Ovary (tissue), 9 donors: Measurements from ENCODE around the gene DNASE1L1. TPM values are rescaled to one million over a fixed set of nuclear protein-coding genes. Genes with fewer than 3 reads are reported as not detected.

Experiments
- DNase-seq, 5 donors: peaks; one replicate each; pipeline ENCODE4 v3.0.0-alpha.2; 2019 to 2020
- H3K27ac ChIP-seq, 2 donors: fragments of 200-600 bp; one replicate each; pipeline versions ENCODE4 v1.5.1 to v1.8.0; 2019 to 2022
- H3K27me3 ChIP-seq: fragments of 200-600 bp; one replicate; pipeline ENCODE4 v1.8.0; 2022
- H3K36me3 ChIP-seq: fragments of 200-600 bp; sonication (generic); one replicate; pipeline ENCODE4 v1.5.1; 2019
- H3K4me1 ChIP-seq: one replicate; pipeline ENCODE4 v1.8.1; 2013; ENCODE audit warnings: mild to moderate bottlenecking, moderate library complexity; ENCODE audit not compliant: insufficient read depth
- H3K4me3 ChIP-seq: fragments of 200-600 bp; sonication (generic); one replicate; pipeline ENCODE4 v1.5.1; 2017
- H3K9me3 ChIP-seq, 2 donors: fragments of 200-600 bp in 1 of 2; sonication (generic) in 1 of 2; one replicate each; pipeline versions ENCODE4 v1.5.1 to v1.8.1; 2013 to 2019; ENCODE audit warnings: mild to moderate bottlenecking in 1 of 2, moderate library complexity in 1 of 2
- EP300 ChIP-seq: sonication (generic); formaldehyde crosslinking; IDR thresholded peaks from one replicate; pipeline ENCODE4 v1.6.1; 2017; ENCODE audit warnings: antibody characterized with exemption
- POLR2A ChIP-seq: fragments of 450-650 bp; IDR thresholded peaks from one replicate; pipeline ENCODE4 v1.6.1; 2017; ENCODE audit warnings: antibody characterized with exemption, mild to moderate bottlenecking, moderate library complexity
- WGBS, 3 donors: extraction: QIAGEN DNeasy Blood & Tissue Kit in 1 of 3; methylation state at CpG; one replicate each; pipeline versions ENCODE4 v1.1.5 to v1.1.7; 2013 to 2017; 5-methylcytosine and 5-hydroxymethylcytosine counted together
- intact Hi-C, 4 donors: fragments of 100-400 bp; cut with DNase I; formaldehyde crosslinking; loops; one replicate each; pipeline versions ENCODE4 v1.11.0 to v1.15.1; 2022 to 2023
- polyA plus RNA-seq, 2 donors: library from polyadenylated mRNA; stranded (reverse); fragments of 200-250 nt in 1 of 2; fragments of 350-450 nt in 1 of 2; fragmentation: Illumina TruSeq in 1 of 2; extraction: RNeasy Lipid Tissue Mini Kit (QIAGEN cat#74804) in 1 of 2; gene quantifications; one replicate each; pipeline ENCODE4 v1.2.3, GENCODE V29; 2013 to 2014
- total RNA-seq, 7 donors: library from RNA; depleted of rRNA in 2 of 7; stranded (reverse); fragments of >200 nt in 2 of 7; fragmentation: NEBNext Ultra II Directional in 3 of 7; extraction: Animal tissue kit (Norgen Biotek cat#: 25700) in 3 of 7; gene quantifications; one replicate each; pipeline versions ENCODE4 v1.1.0 to v1.2.4, GENCODE V29; 2016 to 2023
- TF ChIP-seq, protein P1 (sequence below), 3 donors: fragments of 450-650 bp in 2 of 3; fragments of 200-600 bp in 1 of 3; IDR thresholded peaks; one replicate each; pipeline versions ENCODE4 v1.5.1 to v1.8.0; 2016 to 2022; ENCODE audit warnings: antibody characterized with exemption in 3 of 3, mild to moderate bottlenecking in 1 of 3
- donor health status: DM: no; HTN: no; CAD: no; lungs with moderate emphysema.
- donor health status: DM: no; HTN: no; CAD: no.
- donor health status: Bipolar disorder and iron deficiency.
- donor health status: DM: yes; HTN: yes; CAD: no.
- donor health status: DM: no; HTN: no; CAD: no.
- donor health status: DM: yes; HTN: yes; CAD: no.

The DNASE1L1 gene
- total and polyA plus RNA-seq, 9 donors, result 11.9 to 21.4 (median 17.2) TPM

DNA sequence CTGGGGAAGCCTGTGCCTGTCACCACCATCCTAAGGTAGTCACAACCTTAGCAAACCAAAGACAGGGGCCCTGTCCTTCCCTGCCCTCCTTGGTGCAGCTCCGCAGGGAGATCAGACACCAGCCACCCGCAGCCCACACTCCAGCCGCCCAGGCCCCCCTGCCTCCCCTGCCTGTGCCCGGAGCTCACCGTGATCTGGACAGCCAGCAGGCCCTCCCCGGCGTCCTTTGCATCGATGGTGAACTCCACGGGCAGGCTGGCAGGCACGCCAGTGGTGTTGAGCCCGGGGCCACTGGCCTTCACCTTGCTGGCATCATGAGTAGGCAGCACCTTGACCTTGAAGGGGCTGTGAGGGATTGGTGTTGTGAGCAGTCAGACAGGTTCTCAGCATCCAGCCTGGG lies 51.0 kb downstream of the DNASE1L1 start:
- H3K9me3 ChIP-seq, result no peaks in the 10 kb centered on the region
- no peak overlapping the region for H3K27ac ChIP-seq
- intact Hi-C loops, result no loop called here
- 76 to 86% (median 84%) methylated on average over 10 to 11 of the region's 11 CpGs for WGBS, 3 donors
- no peaks in the 10 kb centered on the region for H3K27me3 ChIP-seq
- TF ChIP-seq POLR2A (no peak), EP300 (no peak)
- TF ChIP-seq, protein P1, sequence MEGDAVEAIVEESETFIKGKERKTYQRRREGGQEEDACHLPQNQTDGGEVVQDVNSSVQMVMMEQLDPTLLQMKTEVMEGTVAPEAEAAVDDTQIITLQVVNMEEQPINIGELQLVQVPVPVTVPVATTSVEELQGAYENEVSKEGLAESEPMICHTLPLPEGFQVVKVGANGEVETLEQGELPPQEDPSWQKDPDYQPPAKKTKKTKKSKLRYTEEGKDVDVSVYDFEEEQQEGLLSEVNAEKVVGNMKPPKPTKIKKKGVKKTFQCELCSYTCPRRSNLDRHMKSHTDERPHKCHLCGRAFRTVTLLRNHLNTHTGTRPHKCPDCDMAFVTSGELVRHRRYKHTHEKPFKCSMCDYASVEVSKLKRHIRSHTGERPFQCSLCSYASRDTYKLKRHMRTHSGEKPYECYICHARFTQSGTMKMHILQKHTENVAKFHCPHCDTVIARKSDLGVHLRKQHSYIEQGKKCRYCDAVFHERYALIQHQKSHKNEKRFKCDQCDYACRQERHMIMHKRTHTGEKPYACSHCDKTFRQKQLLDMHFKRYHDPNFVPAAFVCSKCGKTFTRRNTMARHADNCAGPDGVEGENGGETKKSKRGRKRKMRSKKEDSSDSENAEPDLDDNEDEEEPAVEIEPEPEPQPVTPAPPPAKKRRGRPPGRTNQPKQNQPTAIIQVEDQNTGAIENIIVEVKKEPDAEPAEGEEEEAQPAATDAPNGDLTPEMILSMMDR (IDR thresholded peaks at IDR 0.05), result no peak
- H3K4me1 ChIP-seq, result no peaks in the 10 kb centered on the region
- H3K36me3 ChIP-seq, result no peaks in the 10 kb centered on the region
- no peak for DNase-seq
- no peak overlapping the region for H3K4me3 ChIP-seq

DNA sequence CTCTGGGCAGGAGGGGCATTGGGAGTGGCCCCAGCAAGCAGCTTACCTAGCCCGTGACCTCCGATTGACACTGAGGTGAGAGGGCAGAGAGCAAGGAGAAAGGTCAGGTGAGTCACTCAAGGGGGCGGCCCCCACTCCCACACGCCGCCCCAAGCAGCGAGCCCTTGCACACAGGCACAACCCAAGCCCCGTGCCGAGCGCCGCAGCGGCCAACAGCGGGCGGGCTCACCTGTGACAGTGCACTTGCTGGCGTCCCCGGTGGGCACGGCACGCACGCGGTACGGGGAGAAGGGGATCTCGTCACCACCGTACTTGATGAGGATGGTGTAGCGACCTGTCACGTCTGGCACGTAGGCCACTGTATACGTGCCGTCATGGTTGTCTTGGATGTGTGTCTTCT lies 51.8 kb downstream of the DNASE1L1 start:
- Histone ChIP-seq H3K4me3 (no peak overlapping the region), H3K4me1 (no peaks in the 10 kb centered on the region), H3K9me3 (no peaks in the 10 kb centered on the region), H3K27ac (no peak overlapping the region), H3K27me3 (no peaks in the 10 kb centered on the region), H3K36me3 (no peaks in the 10 kb centered on the region)
- TF ChIP-seq, protein P1 (IDR thresholded peaks at IDR 0.05), result no peak
- no peak for TF ChIP-seq POLR2A
- TF ChIP-seq EP300, result no peak
- DNase-seq, result no peak
- WGBS, 3 donors, result 84 to 87% (median 86%) methylated on average over 27 of the region's 27 CpGs
- intact Hi-C loops, result no loop called here

DNA sequence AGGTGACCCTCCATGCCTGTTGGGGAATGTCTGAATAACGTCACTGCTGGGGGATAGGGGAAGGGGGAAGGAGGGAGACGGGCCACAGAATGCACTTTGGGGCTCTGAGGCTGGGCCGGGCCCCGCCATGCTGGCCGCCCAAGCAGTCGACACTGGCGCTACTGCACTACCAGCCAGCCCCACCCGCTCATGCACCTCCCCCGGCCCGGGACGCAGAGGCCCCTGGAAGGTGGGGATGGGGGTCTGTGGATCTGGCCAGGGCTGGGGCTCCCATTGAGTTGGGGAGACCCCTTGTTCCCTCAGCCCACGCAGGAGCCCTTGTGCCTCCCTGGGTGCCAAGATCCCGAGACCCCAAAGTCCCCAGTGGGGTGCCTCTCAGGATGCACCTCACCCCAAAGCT lies 52.5 kb downstream of the DNASE1L1 start:
- no peak for DNase-seq
- WGBS, 3 donors, result 74 to 86% (median 78%) methylated on average over 13 of the region's 13 CpGs
- Histone ChIP-seq H3K36me3 (no peaks in the 10 kb centered on the region), H3K27ac (no peak overlapping the region), H3K4me3 (no peak overlapping the region), H3K27me3 (no peaks in the 10 kb centered on the region), H3K4me1 (no peaks in the 10 kb centered on the region), H3K9me3 (no peaks in the 10 kb centered on the region)
- intact Hi-C loops, result no loop called here
- TF ChIP-seq, protein P1 (IDR thresholded peaks at IDR 0.05), result no peak
- TF ChIP-seq EP300 (no peak), POLR2A (no peak)

DNA sequence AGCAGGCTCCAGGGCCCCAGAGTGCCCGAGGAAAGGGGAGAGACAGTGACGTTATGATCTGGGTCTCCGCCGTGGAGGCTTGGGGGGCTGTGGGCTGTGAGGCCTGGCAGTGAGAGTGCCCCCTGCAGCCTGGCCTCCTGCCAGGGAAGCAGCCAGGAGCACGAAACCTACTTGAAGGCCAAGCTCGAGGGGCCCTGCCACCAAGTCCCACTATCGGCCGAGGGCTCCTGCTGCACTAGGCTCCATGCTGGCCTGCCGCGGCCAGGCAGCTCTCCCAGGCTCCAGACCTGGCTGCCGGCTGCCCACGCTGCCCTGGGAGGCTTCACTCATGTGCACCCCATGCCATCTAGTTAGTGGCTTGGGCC lies 53.3 kb downstream of the DNASE1L1 start:
- Histone ChIP-seq H3K4me1 (no peaks in the 10 kb centered on the region), H3K9me3 (no peaks in the 10 kb centered on the region), H3K27ac (no peak overlapping the region), H3K27me3 (no peaks in the 10 kb centered on the region), H3K36me3 (no peaks in the 10 kb centered on the region), H3K4me3 (no peak overlapping the region)
- 71 to 87% (median 80%) methylated on average over 8 to 12 of the region's 12 CpGs for WGBS, 3 donors
- no peak for DNase-seq
- intact Hi-C loops, result no loop called here
- TF ChIP-seq EP300 (no peak), POLR2A (no peak)
- TF ChIP-seq, protein P1 (IDR thresholded peaks at IDR 0.05), result no peak
